Psoas muscle (tissue), 8 donors: Measurements from ENCODE around the gene POLR2H. TPM values are rescaled to one million over a fixed set of nuclear protein-coding genes. Genes with fewer than 3 reads are reported as not detected.

Experiments used
- ATAC-seq, 4 donors: fragments of 200-7000 bp; cut with Tn5 transposase; one replicate each; pipeline ENCODE4 v1.9.1; 2020; ENCODE audit warnings: moderate library complexity in 3 of 4, mild to moderate bottlenecking in 2 of 4
- DNase-seq, 2 donors: peaks; one replicate each; pipeline ENCODE4 v3.0.0-alpha.2; 2020
- H3K27ac ChIP-seq: fragments of 200-600 bp; one replicate; pipeline ENCODE4 v1.8.0; 2022
- H3K27me3 ChIP-seq, 3 donors: fragments of 200-600 bp in 1 of 3; one replicate each; pipeline versions ENCODE4 v1.6.1 to v1.8.0; 2013 to 2022; ENCODE audit warnings: low read length in 2 of 3, mild to moderate bottlenecking in 2 of 3, moderate library complexity in 1 of 3; ENCODE audit not compliant: insufficient read depth in 3 of 3
- H3K36me3 ChIP-seq, 2 donors: fragments of 200-600 bp in 1 of 2; one replicate each; pipeline versions ENCODE4 v1.6.1 to v1.8.0; 2013 to 2022; ENCODE audit warnings: low read depth in 1 of 2, mild to moderate bottlenecking in 1 of 2, moderate library complexity in 1 of 2; ENCODE audit not compliant: insufficient read depth in 1 of 2
- H3K4me1 ChIP-seq: fragments of 200-600 bp; one replicate; pipeline ENCODE4 v1.8.0; 2022
- H3K4me3 ChIP-seq: fragments of 200-600 bp; one replicate; pipeline ENCODE4 v1.8.0; 2022; ENCODE audit warnings: mild to moderate bottlenecking
- H3K9me3 ChIP-seq: fragments of 200-600 bp; one replicate; pipeline ENCODE4 v1.8.0; 2022
- WGBS, 3 donors: extraction: QIAGEN DNeasy Blood & Tissue Kit; methylation state at CpG; one replicate each; pipeline versions ENCODE4 v1.1.6 to v1.1.7; 2013; 5-methylcytosine and 5-hydroxymethylcytosine counted together
- intact Hi-C, 2 donors: fragments of 100-400 bp; cut with DNase I; formaldehyde crosslinking; loops; one replicate each; pipeline versions ENCODE4 v1.11.0 to v1.14.2; 2022
- polyA plus RNA-seq, 3 donors: library from polyadenylated mRNA; stranded (reverse); fragments of 200-250 nt; gene quantifications; one replicate each; pipeline ENCODE4 v1.2.3, GENCODE V29; 2013
- total RNA-seq, 4 donors: library from RNA; stranded (reverse); fragmentation: NEBNext Ultra II Directional in 2 of 4; extraction: Animal tissue kit (Norgen Biotek cat#: 25700) in 2 of 4; gene quantifications; one replicate each; pipeline versions ENCODE4 v1.2.1 to v1.2.4, GENCODE V29; 2021 to 2023
- TF ChIP-seq, protein P1 (sequence below): fragments of 200-600 bp; IDR thresholded peaks from one replicate; pipeline ENCODE4 v1.8.0; 2022; ENCODE audit warnings: antibody characterized with exemption
- donor health status: healthy with polysubstance abuse.
- donor health status: DM: no; HTN: no; CAD: no; lungs with moderate emphysema.
- donor health status: Bipolar disorder and iron deficiency.
- donor health status: healthy.
- donor health status: DM: yes; HTN: yes; CAD: no.
- donor health status: DM: no; HTN: no; CAD: no.
- donor health status: DM: no; HTN: no; CAD: no.
- donor health status: DM: yes; HTN: yes; CAD: no.

Gene POLR2H
- total and polyA plus RNA-seq, 7 donors: 21.2 to 117 (median 33.2) TPM

DNA sequence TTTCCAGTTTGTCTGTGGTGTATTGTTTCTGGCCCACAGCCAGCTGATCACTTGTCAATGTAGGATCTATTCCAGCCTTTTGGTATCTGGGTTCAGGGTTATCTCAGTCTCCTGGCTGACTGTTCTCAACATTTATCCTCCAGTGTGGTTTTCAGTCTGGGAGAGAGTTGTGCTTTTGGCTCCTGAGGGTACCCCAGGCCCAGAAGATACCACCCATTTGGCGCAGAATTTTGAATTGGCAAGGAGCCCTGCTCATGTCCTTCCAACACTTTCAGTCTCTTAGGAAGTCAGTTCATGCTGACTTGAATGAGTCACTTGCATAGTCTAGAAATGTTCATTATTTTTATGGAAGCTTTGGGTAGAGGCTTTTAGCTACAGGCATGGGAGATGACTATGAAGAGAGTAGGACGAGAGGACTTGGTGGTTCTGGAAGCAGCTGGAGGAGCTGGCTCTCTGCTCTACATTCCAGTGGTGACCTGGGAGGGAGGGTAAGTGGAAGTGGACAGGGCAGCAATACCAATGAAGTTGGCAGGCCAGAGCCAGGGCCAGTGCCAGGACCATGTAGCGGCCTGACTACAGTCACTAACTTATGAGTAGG lies 7.2 kb downstream of the POLR2H start:
- Histone ChIP-seq H3K36me3 (peaks cover 2 to 41% of the 10 kb centered on the region in 2 donors), H3K9me3 (no peaks in the 10 kb centered on the region), H3K27me3 (no peaks in the 10 kb centered on the region), H3K4me1 (peaks cover 17% of the 10 kb centered on the region), H3K4me3 (no peak overlapping the region), H3K27ac (peak overlapping the region; percentile 48)
- DNase-seq (peak in 1 of 2 donors; percentile 68), ATAC-seq (peak; percentile 51 to 84 (median 70))
- WGBS, 3 donors: 26 to 35% (median 32%) methylated on average over 3 of the region's 3 CpGs
- intact Hi-C loops: no loop called here
- TF ChIP-seq, protein P1, sequence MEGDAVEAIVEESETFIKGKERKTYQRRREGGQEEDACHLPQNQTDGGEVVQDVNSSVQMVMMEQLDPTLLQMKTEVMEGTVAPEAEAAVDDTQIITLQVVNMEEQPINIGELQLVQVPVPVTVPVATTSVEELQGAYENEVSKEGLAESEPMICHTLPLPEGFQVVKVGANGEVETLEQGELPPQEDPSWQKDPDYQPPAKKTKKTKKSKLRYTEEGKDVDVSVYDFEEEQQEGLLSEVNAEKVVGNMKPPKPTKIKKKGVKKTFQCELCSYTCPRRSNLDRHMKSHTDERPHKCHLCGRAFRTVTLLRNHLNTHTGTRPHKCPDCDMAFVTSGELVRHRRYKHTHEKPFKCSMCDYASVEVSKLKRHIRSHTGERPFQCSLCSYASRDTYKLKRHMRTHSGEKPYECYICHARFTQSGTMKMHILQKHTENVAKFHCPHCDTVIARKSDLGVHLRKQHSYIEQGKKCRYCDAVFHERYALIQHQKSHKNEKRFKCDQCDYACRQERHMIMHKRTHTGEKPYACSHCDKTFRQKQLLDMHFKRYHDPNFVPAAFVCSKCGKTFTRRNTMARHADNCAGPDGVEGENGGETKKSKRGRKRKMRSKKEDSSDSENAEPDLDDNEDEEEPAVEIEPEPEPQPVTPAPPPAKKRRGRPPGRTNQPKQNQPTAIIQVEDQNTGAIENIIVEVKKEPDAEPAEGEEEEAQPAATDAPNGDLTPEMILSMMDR: no peak

DNA sequence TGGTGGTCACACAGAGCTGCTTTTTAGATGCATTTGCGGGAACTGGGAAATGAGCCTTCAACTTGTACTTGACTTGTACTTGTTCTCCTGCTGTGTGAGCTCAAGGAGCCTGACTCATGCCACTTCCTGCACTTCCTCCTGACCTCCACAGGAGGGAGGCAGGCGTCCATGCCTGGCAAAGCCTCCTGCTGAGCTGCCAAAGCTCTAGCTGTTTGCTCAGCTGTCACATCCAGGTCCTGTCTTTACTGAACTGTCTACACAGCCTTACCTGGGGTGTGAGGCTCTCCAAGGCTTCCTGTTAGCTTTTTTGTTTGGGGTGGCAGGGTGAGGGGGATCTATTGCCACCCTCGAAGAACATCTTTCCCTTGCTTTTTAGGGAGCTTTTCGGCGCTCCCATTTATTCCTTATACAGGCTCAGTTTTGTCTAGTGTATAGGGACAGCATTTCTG lies 10.1 kb downstream of the POLR2H start:
- no peak overlapping the region for H3K4me3 ChIP-seq
- 46 to 51% (median 49%) methylated on average over 5 of the region's 5 CpGs for WGBS, 3 donors
- no peak overlapping the region for H3K27ac ChIP-seq
- ATAC-seq (peak; percentile 91 to 97 (median 94)), DNase-seq (peak; percentile 78 to 91)
- TF ChIP-seq, protein P1: peak; percentile 98
- intact Hi-C loops: loop anchor here (1.0 to 10.0 kb wide), 6 partner anchors 93 to 403 kb away; no protein-coding TSS in a partner anchor
- no peaks in the 10 kb centered on the region for H3K9me3 ChIP-seq
- H3K27me3 ChIP-seq: no peaks in the 10 kb centered on the region
- peaks cover 2 to 22% of the 10 kb centered on the region in 2 donors for H3K36me3 ChIP-seq
- H3K4me1 ChIP-seq: peaks cover 17% of the 10 kb centered on the region

- no peak overlapping the region for H3K4me3 ChIP-seq
- TF ChIP-seq, protein P1: no peak
- ATAC-seq (no peak), DNase-seq (no peak)
- H3K36me3 ChIP-seq: peaks cover 0 to 15% of the 10 kb centered on the region in 2 donors
- peaks cover 17% of the 10 kb centered on the region for H3K4me1 ChIP-seq
- no peaks in the 10 kb centered on the region for H3K9me3 ChIP-seq
- 74 to 82% (median 75%) methylated on average over 8 of the region's 8 CpGs for WGBS, 3 donors
- no peak overlapping the region for H3K27ac ChIP-seq
- H3K27me3 ChIP-seq: peaks cover 0 to 7% (median 0%) of the 10 kb centered on the region in 3 donors
- intact Hi-C loops: loop anchor here (2.0 to 10.0 kb wide), 3 partner anchors 92 to 402 kb away; no protein-coding TSS in a partner anchor
These were observed 10.8 kb downstream of the POLR2H start for GRCh38 chr3:184372296-184372821.

DNA sequence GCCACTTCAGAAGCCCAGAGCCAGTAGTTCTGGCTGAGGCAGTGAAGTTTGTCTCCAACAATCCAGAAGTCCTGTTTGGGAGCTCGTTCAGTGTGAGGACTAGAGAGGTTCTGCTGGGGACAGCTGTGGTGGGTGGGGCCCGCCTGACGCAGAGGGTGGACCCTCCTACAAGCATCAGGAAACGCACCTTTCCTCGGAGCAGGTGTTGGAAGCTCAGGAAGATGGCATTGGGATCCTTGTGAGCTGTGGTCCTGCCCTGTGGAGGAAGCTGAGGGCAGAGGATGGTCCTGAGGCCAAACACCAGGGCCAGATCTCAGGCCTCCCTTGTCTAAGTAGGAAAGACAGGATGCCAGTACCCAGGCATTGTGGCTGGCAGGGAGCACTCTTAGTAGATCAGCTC lies 11.4 kb downstream of the POLR2H start:
- WGBS, 3 donors: 42 to 63% (median 51%) methylated on average over 5 of the region's 5 CpGs
- H3K4me1 ChIP-seq: peaks cover 18% of the 10 kb centered on the region
- ATAC-seq: no peak
- peaks cover 0 to 10% of the 10 kb centered on the region in 2 donors for H3K36me3 ChIP-seq
- no peaks in the 10 kb centered on the region for H3K9me3 ChIP-seq
- intact Hi-C loops: loop anchor here (2.0 to 10.0 kb wide), 3 partner anchors 92 to 402 kb away; no protein-coding TSS in a partner anchor
- DNase-seq: no peak
- TF ChIP-seq, protein P1: no peak
- no peak overlapping the region for H3K4me3 ChIP-seq
- no peak overlapping the region for H3K27ac ChIP-seq
- H3K27me3 ChIP-seq: peaks cover 0 to 9% (median 0%) of the 10 kb centered on the region in 3 donors
